Measurements from ENCODE around the gene FOXP3. TPM values are rescaled to one million over a fixed set of nuclear protein-coding genes. Genes with fewer than 3 reads are reported as not detected.

The FOXP3 gene
- total RNA-seq, 2 donors from 2014 or later, result not detected

GRCh38 chrX:49287665-49288064 lies 23.2 kb upstream of the FOXP3 start:
- Histone ChIP-seq H3K9me3 (no peaks in the 10 kb centered on the region), H3K4me3 (no peak overlapping the region), H3K4me1 (peaks cover 0 to 7% of the 10 kb centered on the region in 2 donors), H3K36me3 (no peaks in the 10 kb centered on the region), H3K27ac (no peak overlapping the region), H3K27me3 (no peaks in the 10 kb centered on the region)
- TF ChIP-seq CTCF (IDR thresholded peaks at IDR 0.05), result no peak
- DNase-seq (ENCODE audit: low spot score), result no peak

- Histone ChIP-seq H3K36me3 (no peaks in the 10 kb centered on the region), H3K9me3 (no peaks in the 10 kb centered on the region), H3K4me1 (no peaks in the 10 kb centered on the region), H3K4me3 (no peak overlapping the region), H3K27ac (no peak overlapping the region), H3K27me3 (no peaks in the 10 kb centered on the region)
- TF ChIP-seq CTCF (IDR thresholded peaks at IDR 0.05), result no peak
- no peak for DNase-seq (ENCODE audit: low spot score)
Measured at GRCh38 chrX:49286581-49286980, 22.1 kb upstream of the FOXP3 start.

- no peaks in the 10 kb centered on the region for H3K4me1 ChIP-seq
- no peaks in the 10 kb centered on the region for H3K36me3 ChIP-seq
- no peak overlapping the region for H3K4me3 ChIP-seq
- TF ChIP-seq CTCF (IDR thresholded peaks at IDR 0.05), result no peak
- DNase-seq (ENCODE audit: low spot score), result no peak
- H3K27ac ChIP-seq, result no peak overlapping the region
- no peaks in the 10 kb centered on the region for H3K9me3 ChIP-seq
- H3K27me3 ChIP-seq, result no peaks in the 10 kb centered on the region
Measured at GRCh38 chrX:49286136-49286535, 21.6 kb upstream of the FOXP3 start.

- no peaks in the 10 kb centered on the region for H3K9me3 ChIP-seq
- no peak overlapping the region for H3K4me3 ChIP-seq
- no peak for DNase-seq (ENCODE audit: low spot score)
- no peaks in the 10 kb centered on the region for H3K36me3 ChIP-seq
- no peaks in the 10 kb centered on the region for H3K27me3 ChIP-seq
- no peak overlapping the region for H3K27ac ChIP-seq
- H3K4me1 ChIP-seq, result no peaks in the 10 kb centered on the region
- no peak for TF ChIP-seq CTCF (IDR thresholded peaks at IDR 0.05)
Measured at GRCh38 chrX:49284212-49284611, 19.7 kb upstream of the FOXP3 start.

- Histone ChIP-seq H3K9me3 (no peaks in the 10 kb centered on the region), H3K4me1 (no peaks in the 10 kb centered on the region), H3K36me3 (no peaks in the 10 kb centered on the region), H3K4me3 (no peak overlapping the region), H3K27ac (no peak overlapping the region), H3K27me3 (no peaks in the 10 kb centered on the region)
- peak in 1 of 2 donors; percentile 49 for TF ChIP-seq CTCF (IDR thresholded peaks at IDR 0.05)
- no peak for DNase-seq (ENCODE audit: low spot score)
Measured at GRCh38 chrX:49282647-49283011, 18.1 kb upstream of the FOXP3 start.

- Histone ChIP-seq H3K27ac (no peak overlapping the region), H3K9me3 (no peaks in the 10 kb centered on the region), H3K36me3 (no peaks in the 10 kb centered on the region), H3K4me1 (peaks cover 0 to 6% of the 10 kb centered on the region in 2 donors), H3K4me3 (no peak overlapping the region), H3K27me3 (no peaks in the 10 kb centered on the region)
- DNase-seq (ENCODE audit: low spot score), result no peak
- TF ChIP-seq CTCF (IDR thresholded peaks at IDR 0.05), result no peak
Measured at GRCh38 chrX:49278081-49278480, 13.6 kb upstream of the FOXP3 start.
